Naive thymus-derived CD8-positive, alpha-beta T cell (primary cell): ENCODE results near the gene SLC22A7. TPM values are rescaled to one million over a fixed set of nuclear protein-coding genes. Genes with fewer than 3 reads are reported as not detected.

Experiments
- ATAC-seq, 2 donors: fragments of 150-1000 bp; cut with Tn5 transposase in 1 of 2; sonication (Bioruptor Pico), chemical (Tn5 transposase) in 1 of 2; 1 replicate in 1 of 2; 2 replicates in 1 of 2; pipeline ENCODE4 v1.10.0; 2021; ENCODE audit warnings: mild to moderate bottlenecking in 2 of 2, moderate library complexity in 2 of 2
- POLR2A ChIA-PET: fragments of 350-600 bp; sonication (Branson Sonifier 250); formaldehyde crosslinking; loops from one replicate; lab custom pipeline; 2021; ENCODE audit warnings: antibody characterized with exemption; lab: Charles Lee
- DNase-seq, 10 donors: peaks; one replicate each; pipeline versions ENCODE4 v3.0.0 to v3.0.0-alpha.2; 2020 to 2022
- H3K27ac Mint-ChIP-seq, 10 donors: one replicate each; pipeline ENCODE4 v1.8.0; 2020 to 2022; ENCODE audit warnings: mild to moderate bottlenecking in 10 of 10, mixed read lengths in 10 of 10, moderate library complexity in 4 of 10, inconsistent platforms in 1 of 10
- H3K27me3 Mint-ChIP-seq, 5 donors: one replicate each; pipeline ENCODE4 v1.8.0; 2021 to 2022; ENCODE audit warnings: mixed read lengths in 5 of 5
- H3K36me3 Mint-ChIP-seq, 3 donors: one replicate each; pipeline ENCODE4 v1.8.0; 2020 to 2022; ENCODE audit warnings: mixed read lengths in 3 of 3, mild to moderate bottlenecking in 2 of 3, inconsistent platforms in 1 of 3
- H3K4me1 Mint-ChIP-seq, 4 donors: one replicate each; pipeline ENCODE4 v1.8.0; 2021 to 2022; ENCODE audit warnings: mixed read lengths in 4 of 4
- H3K4me3 Mint-ChIP-seq, 10 donors: one replicate each; pipeline ENCODE4 v1.8.0; 2020 to 2022; ENCODE audit warnings: mild to moderate bottlenecking in 10 of 10, mixed read lengths in 10 of 10, moderate library complexity in 6 of 10, inconsistent platforms in 1 of 10
- H3K9me3 Mint-ChIP-seq, 9 donors: one replicate each; pipeline ENCODE4 v1.8.0; 2020 to 2022; ENCODE audit warnings: mixed read lengths in 9 of 9, mild to moderate bottlenecking in 3 of 9, inconsistent platforms in 1 of 9, moderate library complexity in 1 of 9
- polyA plus RNA-seq, 3 donors: library from polyadenylated mRNA; unstranded; fragments of 300-500 nt; fragmentation: Illumina TruSeq; gene quantifications; one replicate each; pipeline ENCODE4 v1.2.3, GENCODE V29; 2021
- total RNA-seq, 8 experiments: library from RNA in 2 of 8; stranded (reverse) in 2 of 8; gene quantifications; one replicate each; pipeline ENCODE4 v1.2.3 and lab custom pipeline; 2021 to 2026

SLC22A7 gene
- total and polyA plus RNA-seq, 5 experiments from 2014 or later, result not detected

GRCh38 chr6:43308990-43309477 lies 11.0 kb downstream of the SLC22A7 start:
- peaks cover 4 to 39% (median 9%) of the 10 kb centered on the region in 4 donors for H3K4me1 Mint-ChIP-seq
- peaks cover 0 to 9% (median 0%) of the 10 kb centered on the region in 5 donors for H3K27me3 Mint-ChIP-seq
- H3K4me3 Mint-ChIP-seq, result peak overlapping the region; percentile 77 to 85 (median 82)
- no peaks in the 10 kb centered on the region for H3K36me3 Mint-ChIP-seq
- no peak for DNase-seq
- no peaks in the 10 kb centered on the region for H3K9me3 Mint-ChIP-seq
- POLR2A ChIA-PET, result interaction anchor here (0.6 to 1.2 kb wide), 4 partner anchors 84 to 119 kb away, joined by 3 to 5 read pairs (median 3); partner anchors contain the start of gene ABCC10
- peak in 1 of 2 donors; percentile 22 for ATAC-seq
- peak overlapping the region in 4 of 10 donors; percentile 22 to 80 (median 56) for H3K27ac Mint-ChIP-seq

GRCh38 chr6:43310134-43310533 lies 12.1 kb downstream of the SLC22A7 start:
- Mint-ChIP-seq H3K27ac (no peak overlapping the region), H3K36me3 (no peaks in the 10 kb centered on the region), H3K9me3 (no peaks in the 10 kb centered on the region), H3K4me1 (peaks cover 4 to 40% (median 9%) of the 10 kb centered on the region in 4 donors), H3K4me3 (peak overlapping the region in 2 of 10 donors; percentile 1 to 44), H3K27me3 (peaks cover 0 to 9% (median 0%) of the 10 kb centered on the region in 5 donors)
- no peak for ATAC-seq
- POLR2A ChIA-PET, result interaction anchor here (0.5 kb wide), 1 partner anchor 74 kb away, joined by 3 read pairs; no protein-coding TSS in a partner anchor
- DNase-seq, result no peak

GRCh38 chr6:43310624-43311023 lies 12.6 kb downstream of the SLC22A7 start:
- peaks cover 0 to 9% (median 0%) of the 10 kb centered on the region in 5 donors for H3K27me3 Mint-ChIP-seq
- ATAC-seq, result no peak

GRCh38 chr6:43311666-43312065 lies 13.6 kb downstream of the SLC22A7 start:
- no peak for DNase-seq
- Mint-ChIP-seq H3K27ac (no peak overlapping the region), H3K4me1 (peaks cover 4 to 47% (median 9%) of the 10 kb centered on the region in 4 donors), H3K9me3 (no peaks in the 10 kb centered on the region), H3K27me3 (peaks cover 0 to 9% (median 0%) of the 10 kb centered on the region in 5 donors), H3K4me3 (no peak overlapping the region), H3K36me3 (peaks cover 0 to 3% (median 0%) of the 10 kb centered on the region in 3 donors)
- ATAC-seq, result no peak
- POLR2A ChIA-PET, result no interaction called here

More at GRCh38 chr6:43310624-43311023, 12.6 kb downstream of the SLC22A7 start:
- no peak overlapping the region for H3K27ac Mint-ChIP-seq
- H3K4me3 Mint-ChIP-seq, result no peak overlapping the region
- H3K9me3 Mint-ChIP-seq, result no peaks in the 10 kb centered on the region
- DNase-seq, result no peak
- H3K36me3 Mint-ChIP-seq, result peaks cover 0 to 3% (median 0%) of the 10 kb centered on the region in 3 donors
- POLR2A ChIA-PET, result no interaction called here
- peaks cover 4 to 41% (median 9%) of the 10 kb centered on the region in 4 donors for H3K4me1 Mint-ChIP-seq

GRCh38 chr6:43313813-43314212 lies 15.8 kb downstream of the SLC22A7 start:
- ATAC-seq (no peak), DNase-seq (no peak)
- Mint-ChIP-seq H3K4me1 (peaks cover 1 to 51% (median 5%) of the 10 kb centered on the region in 4 donors), H3K27ac (no peak overlapping the region), H3K27me3 (peaks cover 0 to 9% (median 0%) of the 10 kb centered on the region in 5 donors), H3K36me3 (peaks cover 0 to 6% (median 2%) of the 10 kb centered on the region in 3 donors), H3K9me3 (no peaks in the 10 kb centered on the region), H3K4me3 (no peak overlapping the region)
- POLR2A ChIA-PET, result no interaction called here

- no peak for DNase-seq
- peak in 1 of 2 donors; percentile 17 for ATAC-seq
- Mint-ChIP-seq H3K4me3 (peak overlapping the region in 1 of 10 donors; percentile 47), H3K36me3 (peaks cover 0 to 16% (median 6%) of the 10 kb centered on the region in 3 donors), H3K9me3 (no peaks in the 10 kb centered on the region), H3K27me3 (no peaks in the 10 kb centered on the region), H3K4me1 (peaks cover 0 to 40% (median 0%) of the 10 kb centered on the region in 4 donors), H3K27ac (peak overlapping the region in 2 of 10 donors; percentile 44 to 72)
- POLR2A ChIA-PET, result no interaction called here
Observed at GRCh38 chr6:43318011-43318410, 20.0 kb downstream of the SLC22A7 start.

- Mint-ChIP-seq H3K9me3 (no peaks in the 10 kb centered on the region), H3K4me3 (no peak overlapping the region)
- no peak for DNase-seq
Observed at GRCh38 chr6:43325876-43326275, 27.8 kb downstream of the SLC22A7 start.

GRCh38 chr6:43328528-43328927 lies 30.5 kb downstream of the SLC22A7 start:
- Mint-ChIP-seq H3K4me3 (no peak overlapping the region), H3K4me1 (peaks cover 7 to 23% (median 14%) of the 10 kb centered on the region in 4 donors), H3K27ac (no peak overlapping the region), H3K9me3 (no peaks in the 10 kb centered on the region), H3K27me3 (no peaks in the 10 kb centered on the region), H3K36me3 (peaks cover 0 to 16% (median 12%) of the 10 kb centered on the region in 3 donors)
- POLR2A ChIA-PET, result interaction anchor here (0.6 kb wide), 1 partner anchor 371 kb away, joined by 6 read pairs; no protein-coding TSS in a partner anchor
- ATAC-seq (no peak), DNase-seq (no peak)

More at GRCh38 chr6:43325876-43326275, 27.8 kb downstream of the SLC22A7 start:
- POLR2A ChIA-PET, result no interaction called here
- ATAC-seq, result no peak
- H3K27ac Mint-ChIP-seq, result no peak overlapping the region
- no peaks in the 10 kb centered on the region for H3K27me3 Mint-ChIP-seq
- H3K36me3 Mint-ChIP-seq, result peaks cover 0 to 30% (median 12%) of the 10 kb centered on the region in 3 donors
- peaks cover 0 to 16% (median under 1%) of the 10 kb centered on the region in 4 donors for H3K4me1 Mint-ChIP-seq

GRCh38 chr6:43331470-43331869 lies 33.4 kb downstream of the SLC22A7 start:
- no peaks in the 10 kb centered on the region for H3K27me3 Mint-ChIP-seq

GRCh38 chr6:43331891-43332290 lies 33.8 kb downstream of the SLC22A7 start:
- Mint-ChIP-seq H3K27ac (peak overlapping the region in 5 of 10 donors; percentile 4 to 84 (median 56)), H3K27me3 (no peaks in the 10 kb centered on the region), H3K9me3 (no peaks in the 10 kb centered on the region), H3K4me3 (peak overlapping the region in 5 of 10 donors; percentile 2 to 47 (median 18)), H3K36me3 (peaks cover 0 to 15% (median 8%) of the 10 kb centered on the region in 3 donors), H3K4me1 (peaks cover 10 to 19% (median 14%) of the 10 kb centered on the region in 4 donors)
- ATAC-seq (no peak), DNase-seq (no peak)
- POLR2A ChIA-PET, result no interaction called here

More at GRCh38 chr6:43331470-43331869, 33.4 kb downstream of the SLC22A7 start:
- POLR2A ChIA-PET, result no interaction called here
- Mint-ChIP-seq H3K4me1 (peaks cover 10 to 19% (median 14%) of the 10 kb centered on the region in 4 donors), H3K4me3 (peak overlapping the region in 2 of 10 donors; percentile 22 to 47), H3K36me3 (peaks cover 0 to 15% (median 8%) of the 10 kb centered on the region in 3 donors), H3K27ac (peak overlapping the region in 5 of 10 donors; percentile 4 to 84 (median 56)), H3K9me3 (no peaks in the 10 kb centered on the region)
- ATAC-seq (no peak), DNase-seq (no peak)

- Mint-ChIP-seq H3K4me3 (no peak overlapping the region), H3K4me1 (peaks cover 11 to 23% (median 14%) of the 10 kb centered on the region in 4 donors), H3K9me3 (no peaks in the 10 kb centered on the region), H3K36me3 (peaks cover 0 to 35% (median 10%) of the 10 kb centered on the region in 3 donors), H3K27me3 (no peaks in the 10 kb centered on the region), H3K27ac (peak overlapping the region in 4 of 10 donors; percentile 48 to 79 (median 58))
- DNase-seq (peak in 1 of 10 donors; percentile 5), ATAC-seq (no peak)
- POLR2A ChIA-PET, result interaction anchor here (0.6 to 1.3 kb wide), 2 partner anchors 26 to 101 kb away, joined by 3 read pairs; partner anchors contain the start of gene CRIP3
Observed at GRCh38 chr6:43334466-43335095, 36.5 kb downstream of the SLC22A7 start.

- peaks cover 5 to 44% (median 19%) of the 10 kb centered on the region in 3 donors for H3K36me3 Mint-ChIP-seq
- no peak for ATAC-seq
- POLR2A ChIA-PET, result no interaction called here
- no peak for DNase-seq
- H3K27ac Mint-ChIP-seq, result peak overlapping the region in 2 of 10 donors; percentile 24 to 40
- no peaks in the 10 kb centered on the region for H3K9me3 Mint-ChIP-seq
- no peaks in the 10 kb centered on the region for H3K27me3 Mint-ChIP-seq
- no peak overlapping the region for H3K4me3 Mint-ChIP-seq
- H3K4me1 Mint-ChIP-seq, result peaks cover 11 to 23% (median 14%) of the 10 kb centered on the region in 4 donors
Observed at GRCh38 chr6:43335469-43335868, 37.4 kb downstream of the SLC22A7 start.
